Measurements from ENCODE around the gene SETBP1.

SETBP1 gene

GRCh38 chr18:45084206-45084605, 403.5 kb downstream of the SETBP1 start:
- TF ChIP-seq CTCF (IDR thresholded peaks at IDR 0.05) = no peak
- Histone ChIP-seq H3K27ac (no peak overlapping the region), H3K36me3 (ENCODE audit: control insufficient read depth, insufficient read depth, low read length) (no peaks in the 10 kb centered on the region), H3K9ac (no peak overlapping the region), H3K79me2 (no peaks in the 10 kb centered on the region), H2AFZ (no peak overlapping the region), H3K4me3 (ENCODE audit: low read depth, low read length) (no peak overlapping the region), H3K4me1 (no peaks in the 10 kb centered on the region), H3K9me3 (ENCODE audit: control insufficient read depth, low read length) (no peaks in the 10 kb centered on the region), H3K4me2 (ENCODE audit: low read length) (no peak overlapping the region), H3K27me3 (ENCODE audit: control insufficient read depth, insufficient read depth, low read length) (no peaks in the 10 kb centered on the region)

GRCh38 chr18:45085916-45086624, 405.4 kb downstream of the SETBP1 start:
- Histone ChIP-seq H3K27me3 (ENCODE audit: control insufficient read depth, insufficient read depth, low read length) (no peaks in the 10 kb centered on the region), H2AFZ (no peak overlapping the region), H3K9ac (no peak overlapping the region), H3K4me2 (ENCODE audit: low read length) (no peak overlapping the region), H3K4me3 (ENCODE audit: low read depth, low read length) (no peak overlapping the region), H3K4me1 (no peaks in the 10 kb centered on the region), H3K79me2 (no peaks in the 10 kb centered on the region), H3K27ac (no peak overlapping the region), H3K36me3 (ENCODE audit: control insufficient read depth, insufficient read depth, low read length) (no peaks in the 10 kb centered on the region), H3K9me3 (ENCODE audit: control insufficient read depth, low read length) (no peaks in the 10 kb centered on the region)
- no peak for TF ChIP-seq CTCF (IDR thresholded peaks at IDR 0.05)

- H3K27ac ChIP-seq = no peak overlapping the region
- H3K4me2 ChIP-seq (ENCODE audit: low read length) = no peak overlapping the region
- no peaks in the 10 kb centered on the region for H3K36me3 ChIP-seq (ENCODE audit: control insufficient read depth, insufficient read depth, low read length)
These were observed 406.1 kb downstream of the SETBP1 start for GRCh38 chr18:45086777-45087176.

GRCh38 chr18:45090526-45091140, 409.9 kb downstream of the SETBP1 start:
- Histone ChIP-seq H3K36me3 (ENCODE audit: control insufficient read depth, insufficient read depth, low read length) (no peaks in the 10 kb centered on the region), H3K27me3 (ENCODE audit: control insufficient read depth, insufficient read depth, low read length) (no peaks in the 10 kb centered on the region), H3K9me3 (ENCODE audit: control insufficient read depth, low read length) (no peaks in the 10 kb centered on the region), H3K79me2 (no peaks in the 10 kb centered on the region), H2AFZ (no peak overlapping the region), H3K4me2 (ENCODE audit: low read length) (no peak overlapping the region), H3K4me1 (no peaks in the 10 kb centered on the region), H3K4me3 (ENCODE audit: low read depth, low read length) (no peak overlapping the region), H3K27ac (no peak overlapping the region), H3K9ac (no peak overlapping the region)
- no peak for TF ChIP-seq CTCF (IDR thresholded peaks at IDR 0.05)

More at GRCh38 chr18:45086777-45087176, 406.1 kb downstream of the SETBP1 start:
- H2AFZ ChIP-seq = no peak overlapping the region
- no peaks in the 10 kb centered on the region for H3K27me3 ChIP-seq (ENCODE audit: control insufficient read depth, insufficient read depth, low read length)
- no peak overlapping the region for H3K9ac ChIP-seq
- H3K9me3 ChIP-seq (ENCODE audit: control insufficient read depth, low read length) = no peaks in the 10 kb centered on the region
- H3K4me3 ChIP-seq (ENCODE audit: low read depth, low read length) = no peak overlapping the region
- no peaks in the 10 kb centered on the region for H3K4me1 ChIP-seq
- TF ChIP-seq CTCF (IDR thresholded peaks at IDR 0.05) = no peak
- H3K79me2 ChIP-seq = no peaks in the 10 kb centered on the region

Data from parathyroid adenoma (tissue), 2 donors.